GM18873 (cell line): ENCODE results near the gene DGKB.

Experiments used
- ATAC-seq: cut with Tn5 transposase; IDR thresholded peaks from one replicate; pipeline ENCODE4 v1.9.1; 2021; ENCODE audit warnings: mild to moderate bottlenecking, moderate library complexity, moderate number of reproducible peaks; ENCODE audit not compliant: unreplicated experiment, low FRiP score

Gene DGKB

DNA sequence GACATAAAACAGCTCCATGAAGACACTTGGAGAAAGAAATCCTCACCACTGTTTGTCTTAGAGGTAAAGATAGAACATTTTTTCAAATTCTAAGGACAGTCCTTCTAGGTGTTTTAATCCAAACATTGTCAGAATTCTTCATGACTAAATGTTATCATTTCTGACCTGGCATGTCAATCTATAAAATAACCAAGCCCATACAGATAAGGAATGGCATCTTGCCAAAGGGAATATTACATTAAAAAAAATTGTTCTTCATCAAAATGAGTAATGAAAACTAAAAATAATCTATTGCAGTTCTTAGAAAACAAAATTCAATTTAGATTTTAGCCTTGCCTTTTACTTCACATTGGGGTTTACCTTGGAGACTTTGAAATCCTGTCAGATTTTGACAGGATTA, 33.6 kb downstream of the DGKB start:
- ATAC-seq = no peak

DNA sequence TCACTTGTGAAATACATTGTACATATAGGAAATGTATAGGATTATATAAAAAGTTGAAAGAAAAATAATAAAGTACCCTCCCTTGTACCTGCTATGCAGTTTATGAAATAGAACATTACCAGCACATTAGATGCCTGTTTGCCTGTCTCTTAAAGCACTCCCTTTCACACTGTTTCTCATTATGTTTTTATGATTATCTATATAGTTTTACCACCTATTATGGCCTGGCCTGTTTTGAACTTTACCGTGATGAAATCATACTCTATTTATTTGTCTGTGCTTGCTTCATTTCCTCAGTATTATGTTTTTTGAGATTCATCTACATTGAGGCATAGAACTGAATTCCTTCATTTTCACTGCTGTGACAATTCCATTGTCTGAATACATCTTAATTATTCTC, 41.1 kb downstream of the DGKB start:
- ATAC-seq = no peak

DNA sequence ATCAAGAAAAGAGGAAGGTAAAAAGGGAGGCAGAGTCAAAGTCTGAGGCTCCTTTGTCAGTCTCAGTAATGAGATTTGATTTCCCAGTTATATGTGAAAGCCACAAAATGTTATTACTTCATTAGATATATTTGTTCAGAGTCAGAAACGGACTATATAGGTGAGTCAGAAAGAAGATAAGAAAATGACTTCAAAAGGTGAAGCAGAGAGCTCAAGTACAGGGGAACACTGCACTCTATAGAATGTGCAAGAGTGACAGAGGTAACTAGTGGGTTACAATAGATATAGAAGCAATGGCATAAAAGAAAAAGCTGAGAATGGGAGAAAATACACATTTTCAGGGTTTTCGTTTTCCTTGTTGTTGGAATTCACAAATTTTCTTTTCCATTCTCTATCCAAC, 43.3 kb downstream of the DGKB start:
- ATAC-seq = no peak

DNA sequence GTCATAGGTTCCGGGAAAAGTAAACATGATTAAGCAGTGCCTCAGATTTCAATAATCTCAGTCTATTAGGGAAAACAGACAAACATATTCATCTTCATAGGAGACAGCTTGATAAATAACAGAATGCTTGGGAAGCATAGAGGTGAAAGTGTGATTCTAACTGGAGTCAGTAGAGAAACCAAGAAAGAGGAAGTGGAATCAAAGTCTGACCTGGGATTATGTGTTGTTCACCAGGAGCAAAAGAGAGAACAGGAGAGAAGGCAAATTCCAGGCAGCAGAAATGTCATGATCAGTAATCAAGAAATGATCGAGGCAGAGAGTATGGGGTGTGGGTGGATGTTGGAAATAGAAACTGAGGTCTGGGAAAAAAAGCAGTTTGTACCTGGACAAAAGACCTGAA, 43.7 kb downstream of the DGKB start:
- ATAC-seq = no peak

DNA sequence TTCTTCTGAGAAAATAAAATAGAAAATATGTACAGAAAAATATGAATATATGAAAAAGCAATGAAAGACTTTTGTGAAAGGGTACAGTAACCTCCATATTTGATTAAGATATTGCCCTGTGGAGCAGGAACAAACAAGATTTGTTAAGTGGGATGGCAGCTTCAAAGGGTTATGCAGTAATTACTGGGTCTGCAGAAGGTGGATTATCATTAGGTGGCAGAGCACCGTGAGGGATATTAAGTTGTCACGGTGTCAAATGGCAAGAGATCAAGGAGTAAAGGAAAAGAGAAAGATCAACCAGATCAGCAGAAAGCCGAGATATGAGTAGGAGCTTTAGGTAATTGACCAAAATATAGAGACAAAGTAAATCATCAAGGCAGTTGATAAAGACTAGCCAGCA, 44.1 kb downstream of the DGKB start:
- ATAC-seq = no peak

DNA sequence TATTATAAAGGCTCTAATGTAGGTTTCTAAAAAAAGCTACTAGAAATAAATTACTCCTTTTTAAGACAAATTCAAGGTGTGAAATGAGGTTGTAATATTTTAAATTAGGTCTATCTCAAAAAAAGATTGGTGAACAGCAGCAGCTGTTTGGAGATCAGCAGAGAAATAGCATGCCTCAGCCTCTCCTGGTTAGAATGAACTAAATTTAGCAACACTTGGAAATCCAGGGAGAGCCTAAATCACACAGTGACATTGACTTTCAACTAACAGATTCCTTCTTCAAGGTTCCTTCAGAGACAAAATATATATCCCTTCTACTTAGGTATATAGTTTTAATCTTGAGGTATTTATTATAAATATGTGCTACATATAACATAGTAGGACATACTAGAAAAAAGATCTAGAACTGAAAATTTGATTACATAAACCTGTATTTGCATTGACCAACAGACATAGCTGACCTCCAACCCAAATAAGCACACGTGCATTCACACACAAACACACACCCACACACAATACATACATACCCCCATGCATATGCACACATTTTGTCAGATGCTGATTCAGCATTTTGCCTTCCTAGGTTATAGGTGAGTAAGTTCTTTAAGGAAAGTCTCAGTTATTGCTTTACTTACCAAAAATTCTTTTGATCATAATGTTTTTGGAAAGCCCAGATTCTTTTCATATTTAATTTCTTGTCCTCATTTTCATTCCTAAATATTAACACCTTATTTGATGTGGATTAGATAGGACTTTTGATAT, 47.3 kb downstream of the DGKB start:
- ATAC-seq = no peak

DNA sequence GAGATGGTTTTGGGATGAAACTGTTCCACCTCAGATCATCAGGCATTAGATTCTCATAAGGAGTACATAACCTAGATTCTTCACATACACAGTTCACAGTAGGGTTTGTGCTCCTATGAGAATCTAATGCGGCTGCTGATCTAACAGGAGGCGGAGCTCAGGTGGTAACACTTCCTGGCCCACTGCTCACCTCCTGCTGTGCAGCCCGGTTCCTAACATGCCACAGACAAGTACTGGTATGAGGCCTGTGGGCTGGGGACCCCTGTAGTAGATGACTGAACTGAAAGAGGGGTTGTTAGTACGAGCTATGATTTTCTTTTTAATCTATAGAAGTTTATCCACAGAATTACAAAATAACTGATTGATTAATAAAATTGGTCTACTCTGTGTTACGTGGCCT, 48.1 kb downstream of the DGKB start:
- ATAC-seq = no peak

DNA sequence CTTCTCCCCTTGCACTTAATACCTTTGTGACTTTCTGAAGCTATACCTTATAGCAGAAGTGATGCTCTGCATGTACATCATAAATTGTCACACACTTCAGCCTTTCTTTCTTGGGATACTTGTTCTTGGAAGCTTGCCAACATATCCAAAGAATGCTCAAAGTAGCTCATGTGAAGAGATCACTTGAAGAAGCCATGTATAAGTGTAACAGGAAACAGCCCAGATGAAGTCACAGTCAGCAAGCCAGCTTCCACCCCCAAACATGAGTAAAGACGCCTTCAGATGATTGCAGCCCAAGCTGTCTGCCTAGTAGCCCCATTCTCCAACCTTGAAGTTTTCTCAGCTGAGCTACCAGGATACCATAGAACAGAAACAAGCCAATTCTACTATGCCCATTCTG, 50.9 kb downstream of the DGKB start:
- ATAC-seq = no peak

DNA sequence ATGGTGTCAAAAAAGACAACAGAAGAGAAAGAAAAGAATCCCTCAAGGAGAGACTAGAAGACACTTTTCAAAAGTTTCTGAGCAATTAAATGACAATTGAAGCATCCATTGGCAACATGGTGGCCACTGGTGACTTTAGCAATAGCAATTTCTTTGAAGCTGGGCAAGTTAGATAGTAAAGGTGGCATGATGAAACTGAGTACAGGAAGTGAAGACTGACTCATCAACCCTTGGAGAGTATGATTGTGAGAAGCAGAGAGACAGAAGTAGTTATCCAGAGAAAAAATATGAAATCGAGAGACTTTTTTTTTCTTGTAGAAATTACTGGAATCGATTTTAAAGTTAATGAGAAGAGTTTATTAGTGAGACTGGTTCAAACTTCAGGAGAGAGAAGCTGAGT, 52.5 kb downstream of the DGKB start:
- no peak for ATAC-seq

DNA sequence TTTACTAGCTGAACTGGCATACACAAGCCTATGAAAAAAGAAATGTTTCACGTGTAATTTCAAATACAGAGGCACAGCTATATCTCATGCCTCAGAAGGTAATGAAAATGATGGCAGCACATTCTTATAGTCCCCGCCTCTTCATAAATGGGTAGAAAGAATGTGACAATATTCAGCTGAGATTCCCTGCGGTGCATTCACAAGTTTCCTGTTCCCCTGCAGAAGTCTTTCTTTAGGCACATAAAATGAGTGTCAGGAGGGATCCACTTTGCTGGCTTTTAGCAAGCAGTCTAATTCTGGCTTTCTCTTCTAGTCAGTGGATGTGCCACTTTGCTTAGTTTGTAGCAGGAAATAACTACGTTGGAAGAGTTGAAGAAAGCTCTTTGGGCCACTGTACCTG, 56.1 kb downstream of the DGKB start:
- ATAC-seq = no peak

DNA sequence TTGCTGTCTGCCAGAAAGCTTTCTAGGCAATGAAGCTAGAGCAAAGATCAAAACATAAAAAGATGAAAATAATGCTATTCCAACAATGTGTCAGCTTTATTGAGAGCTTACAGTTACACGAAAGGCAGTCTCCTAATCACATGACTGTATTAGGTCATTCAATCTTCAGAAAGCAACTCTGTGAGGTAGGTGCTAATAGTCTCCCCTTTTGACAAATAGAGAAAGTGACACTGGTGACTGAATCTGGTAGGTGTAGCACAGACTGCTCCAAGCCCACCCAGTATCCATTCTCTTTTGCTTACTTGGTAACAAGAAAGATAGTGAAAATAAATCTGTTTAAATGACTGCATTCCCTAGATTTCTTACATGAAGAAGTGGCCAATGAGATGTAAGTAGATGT, 58.8 kb downstream of the DGKB start:
- no peak for ATAC-seq

DNA sequence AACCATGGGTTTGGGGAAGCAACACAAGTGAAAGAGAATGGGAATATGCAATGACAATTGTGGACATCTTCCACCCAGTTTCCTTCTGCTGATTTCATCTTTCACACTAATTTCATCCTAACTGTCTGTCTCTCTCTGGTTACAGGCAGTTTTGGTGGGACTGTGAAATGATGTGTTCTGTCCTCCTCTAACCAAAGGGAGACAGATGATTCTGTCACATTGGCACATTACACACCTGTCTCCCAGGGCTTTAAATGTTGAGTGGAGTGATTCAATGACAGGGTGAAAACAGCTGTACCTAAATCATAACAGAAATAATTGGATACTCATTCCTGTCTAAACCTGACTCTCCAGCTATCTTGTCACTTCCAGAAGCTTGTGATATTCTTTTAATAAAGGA, 60.0 kb downstream of the DGKB start:
- no peak for ATAC-seq

DNA sequence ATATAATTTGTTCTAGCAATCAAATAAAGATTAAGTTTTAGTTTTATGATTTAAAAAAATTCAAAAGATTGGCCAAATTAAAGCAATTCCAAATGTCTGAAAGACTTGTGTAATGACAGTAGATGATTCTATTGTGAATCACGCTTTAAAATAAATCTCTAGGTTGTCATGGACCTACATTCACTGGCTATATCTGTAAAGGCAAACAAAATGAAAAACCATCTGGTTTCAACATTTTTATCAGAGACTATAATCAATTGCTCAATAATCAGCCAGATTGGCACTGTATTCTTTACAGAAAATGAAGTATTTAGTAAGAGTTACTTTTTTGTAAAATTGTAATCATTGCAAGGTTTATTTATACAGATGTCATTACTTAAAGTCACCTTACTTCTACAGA, 60.7 kb downstream of the DGKB start:
- no peak for ATAC-seq

DNA sequence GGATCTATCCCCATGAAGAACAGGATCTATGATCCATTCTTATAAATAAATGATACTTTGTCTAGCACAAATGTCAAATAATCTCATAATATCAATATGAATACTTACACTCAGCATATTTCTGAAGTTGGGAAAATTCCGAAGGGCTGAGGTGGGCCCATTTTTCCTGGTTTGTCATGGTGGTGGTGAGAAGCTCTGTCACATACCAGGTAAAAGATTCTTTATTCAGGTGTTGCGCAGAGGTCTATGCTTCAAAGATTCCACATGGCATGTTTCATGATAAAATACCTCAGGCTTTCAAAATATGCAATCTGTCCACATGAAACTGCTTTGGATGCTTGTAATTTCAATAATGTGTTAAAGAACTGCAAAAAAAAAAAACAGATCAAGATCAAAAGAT, 61.5 kb downstream of the DGKB start:
- ATAC-seq = no peak

DNA sequence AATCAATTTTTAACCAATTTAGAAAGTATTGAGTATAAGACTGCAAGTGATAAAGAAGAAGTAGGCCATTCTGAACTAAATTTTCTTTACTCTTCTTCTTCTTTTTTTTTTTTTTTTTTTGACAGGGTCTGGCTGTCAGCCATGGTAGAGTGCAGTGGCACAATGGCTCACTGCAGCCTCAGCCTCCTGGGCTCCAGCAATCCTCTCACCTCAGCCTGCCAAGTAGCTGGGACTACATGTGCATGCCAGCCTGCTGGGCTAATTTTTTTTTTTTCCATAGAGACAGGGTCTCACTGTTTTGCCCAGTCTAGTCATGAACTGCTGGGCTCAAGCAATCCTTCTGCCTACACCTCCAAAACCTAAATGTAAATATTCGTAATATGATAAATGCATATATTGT, 63.2 kb downstream of the DGKB start:
- ATAC-seq = no peak

DNA sequence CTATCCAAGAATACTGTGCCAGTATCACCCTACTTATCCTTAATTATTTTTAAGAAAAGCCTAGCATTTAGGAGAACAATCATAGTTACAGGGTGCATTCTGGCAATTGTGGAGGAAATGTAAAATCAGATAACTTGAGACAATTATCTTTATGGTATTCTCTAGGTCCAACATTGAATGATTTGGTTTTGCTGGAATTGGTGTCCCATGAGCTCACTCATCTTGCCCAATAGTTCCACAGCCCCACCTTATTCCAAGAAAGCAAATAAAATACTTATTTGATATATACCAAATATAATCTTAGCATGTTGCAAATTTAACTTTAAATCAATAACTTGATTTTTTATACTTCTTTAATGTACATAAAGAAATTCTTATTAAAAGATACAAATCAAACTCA, 65.3 kb downstream of the DGKB start:
- no peak for ATAC-seq

DNA sequence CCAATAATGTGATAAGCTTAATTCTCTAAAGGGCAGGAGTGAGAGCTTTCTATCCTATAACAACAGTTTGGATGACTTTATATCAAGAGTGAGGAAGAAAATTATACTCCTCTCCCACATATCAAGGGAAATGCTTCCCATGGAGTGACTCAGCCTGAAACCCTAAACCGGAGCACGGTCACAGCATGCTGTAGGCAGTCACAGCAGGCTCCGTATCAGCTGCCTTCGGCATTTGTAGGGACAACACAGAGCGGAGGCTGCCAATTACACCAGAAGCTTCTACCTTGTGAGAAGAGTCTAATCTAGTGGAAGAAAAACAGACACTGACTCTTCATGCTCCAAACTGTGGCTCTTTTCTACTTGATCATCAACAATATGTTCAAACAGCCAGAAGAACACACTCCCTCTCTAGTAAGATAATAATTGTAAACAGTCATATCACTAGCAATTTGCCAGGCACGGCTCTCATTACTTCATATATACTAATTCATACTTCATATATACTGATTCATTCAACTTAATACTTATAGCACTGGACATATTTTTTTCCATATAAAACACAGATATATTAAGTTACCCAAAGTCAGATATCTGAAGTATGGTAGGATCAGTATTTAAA, 65.9 kb downstream of the DGKB start:
- ATAC-seq = no peak

DNA sequence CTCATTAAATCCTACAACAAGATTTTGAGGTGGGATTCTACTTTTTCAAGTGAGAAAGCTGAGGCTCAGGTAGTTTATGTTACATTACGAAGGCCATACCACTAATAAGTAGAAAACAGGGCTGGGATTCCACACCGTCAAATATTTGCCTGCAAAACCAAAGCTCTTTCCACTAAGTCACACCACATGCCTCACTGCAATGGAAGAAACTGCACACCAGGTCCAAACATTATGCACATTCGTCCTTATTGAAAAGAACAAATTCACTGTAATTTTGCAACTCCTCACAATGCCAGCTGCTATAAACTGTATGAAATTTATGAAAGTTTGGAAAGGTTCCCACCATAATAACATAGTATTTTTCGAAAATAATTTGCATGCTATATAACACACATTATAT, 66.5 kb downstream of the DGKB start:
- ATAC-seq = no peak

DNA sequence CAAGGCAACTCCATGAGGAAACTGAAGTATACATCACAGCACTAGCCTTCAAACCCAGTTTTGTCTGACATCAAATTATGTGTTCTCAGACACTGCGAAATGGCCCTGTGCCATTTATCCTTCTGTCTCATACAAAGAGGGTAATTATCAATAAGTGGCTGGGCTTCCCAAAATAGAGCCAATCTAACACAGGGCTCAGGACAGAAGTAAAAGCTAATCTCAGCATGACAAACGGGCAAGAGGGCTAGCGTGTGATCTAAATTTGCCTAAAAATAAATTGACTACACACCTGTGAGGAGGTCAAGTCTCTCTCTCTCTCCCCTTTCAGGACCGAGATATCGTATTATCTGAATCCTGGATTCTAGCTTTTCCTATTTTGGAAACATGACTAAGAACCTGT, 67.2 kb downstream of the DGKB start:
- no peak for ATAC-seq

DNA sequence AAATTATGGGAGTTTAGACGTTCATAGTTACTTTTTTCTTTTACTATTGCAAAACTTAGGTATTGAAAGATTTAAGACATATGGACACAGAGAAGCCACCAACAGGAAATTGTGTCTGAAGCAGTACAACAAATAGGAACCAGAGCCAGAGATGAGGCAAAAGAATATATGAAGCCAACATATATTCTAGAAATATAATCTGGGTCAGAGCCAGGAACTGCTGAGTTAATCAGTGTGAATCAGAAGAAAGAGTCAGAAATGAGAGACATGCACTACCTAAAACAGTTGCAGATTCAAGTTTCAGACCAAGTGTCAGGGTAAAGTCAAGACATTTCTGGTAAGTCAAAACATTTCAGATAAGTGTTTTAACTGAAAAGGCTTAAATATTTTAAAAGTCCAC, 67.7 kb downstream of the DGKB start:
- no peak for ATAC-seq

DNA sequence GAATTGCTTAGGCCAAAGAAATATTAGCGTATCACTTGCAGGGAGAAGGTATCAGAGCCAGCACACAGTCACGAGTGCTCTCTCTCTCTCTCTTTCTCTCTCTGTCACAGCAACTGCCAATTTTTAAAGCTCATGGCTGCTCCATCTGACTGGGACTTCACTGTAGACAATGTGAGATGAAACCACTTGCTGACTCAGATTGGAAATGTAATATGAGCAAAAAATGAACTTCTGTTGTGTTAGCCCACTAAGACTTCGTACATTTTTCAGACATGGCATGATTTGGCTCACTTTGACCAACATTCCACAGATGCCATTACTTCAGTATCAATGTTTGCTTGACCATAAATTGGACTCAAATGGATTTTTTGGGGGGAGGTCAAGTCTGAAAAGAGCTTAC, 68.1 kb downstream of the DGKB start:
- no peak for ATAC-seq

DNA sequence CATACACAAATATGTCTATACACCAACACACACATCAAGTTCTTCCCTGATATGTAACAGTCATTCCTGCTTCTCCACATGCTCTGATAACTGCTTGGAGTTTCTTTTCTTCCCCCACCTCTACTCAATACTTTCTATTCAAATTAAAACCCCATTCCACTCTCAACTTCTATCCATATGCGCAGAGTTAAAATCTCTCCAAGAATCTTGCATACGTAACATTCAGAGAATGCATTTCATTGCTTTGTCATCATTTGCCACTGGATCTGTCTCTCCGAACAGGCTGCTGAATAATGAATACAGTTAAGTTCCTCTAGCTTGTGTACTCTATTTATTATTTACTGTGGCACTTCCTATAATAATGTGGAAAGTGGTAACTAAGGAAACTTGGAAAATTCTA, 68.8 kb downstream of the DGKB start:
- ATAC-seq = no peak

DNA sequence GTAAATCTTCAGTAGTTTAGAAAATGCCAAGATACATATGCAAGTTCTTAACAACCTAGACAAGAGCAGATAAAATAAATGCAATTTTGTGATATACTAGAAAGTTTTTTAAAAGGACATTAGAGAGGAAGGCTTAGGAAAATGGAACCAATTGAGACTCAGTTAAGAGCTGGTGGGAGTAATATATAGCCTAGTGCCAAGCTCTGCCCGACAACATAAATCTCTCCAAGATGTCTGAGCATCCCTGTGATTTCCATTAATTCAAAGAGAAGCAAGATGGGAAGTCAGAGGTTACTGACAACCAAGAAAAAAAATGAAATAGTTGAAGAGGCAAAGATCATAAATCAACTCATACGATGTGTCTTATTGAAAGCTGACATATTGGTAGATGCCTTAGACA, 74.5 kb downstream of the DGKB start:
- ATAC-seq = no peak
